HepG2 (cell line): ENCODE measurements around the gene RTEL1. TPM values are rescaled to one million over a fixed set of nuclear protein-coding genes. Genes with fewer than 3 reads are reported as not detected.
A peak's percentile ranks its signal among the peaks of the same experiment; 100 is the strongest.

Experiments
- AKAP8 ChIP-seq: sonication (generic); formaldehyde crosslinking; IDR thresholded peaks from 2 replicates; pipeline ENCODE4 v1.5.1; 2020; ENCODE audit warnings: mild to moderate bottlenecking, missing genetic modification reagents
- ARID2 ChIP-seq: sonication (generic); formaldehyde crosslinking; IDR thresholded peaks from 2 replicates; pipeline ENCODE4 v1.8.1; 2022; ENCODE audit warnings: mild to moderate bottlenecking, missing genetic modification reagents, borderline replicate concordance
- CREBL2 ChIP-seq: sonication (generic); formaldehyde crosslinking; IDR thresholded peaks from 2 replicates; pipeline ENCODE4 v1.8.1; 2023; ENCODE audit warnings: missing genetic modification reagents, mild to moderate bottlenecking, borderline replicate concordance
- FOXP1 ChIP-seq, 2 experiments: fragments of 450-650 bp in 1 of 2; IDR thresholded peaks; 2 replicates each; pipeline ENCODE4 v1.6.1; 2017 to 2018; ENCODE audit warnings: antibody characterized with exemption in 1 of 2
- GFI1 ChIP-seq: sonication (generic); formaldehyde crosslinking; IDR thresholded peaks from 2 replicates; pipeline ENCODE4 v1.5.0; 2020; ENCODE audit warnings: missing genetic modification reagents, mild to moderate bottlenecking, borderline replicate concordance
- GLI4 ChIP-seq: sonication (generic); formaldehyde crosslinking; IDR thresholded peaks from 2 replicates; pipeline ENCODE4 v1.5.1; 2020; ENCODE audit warnings: missing genetic modification reagents, mild to moderate bottlenecking, moderate library complexity, borderline replicate concordance
- HOXA5 ChIP-seq: sonication (generic); formaldehyde crosslinking; IDR thresholded peaks from 2 replicates; pipeline ENCODE4 v1.4.0; 2020; ENCODE audit warnings: missing genetic modification reagents
- KAT2B ChIP-seq: fragments of 150-350 bp; IDR thresholded peaks from 2 replicates; pipeline ENCODE4 v1.6.1; 2014; ENCODE audit warnings: low read depth, low read length, borderline replicate concordance
- KDM5B ChIP-seq: sonication (generic); formaldehyde crosslinking; IDR thresholded peaks from 2 replicates; pipeline ENCODE4 v1.4.0; 2020; ENCODE audit warnings: missing genetic modification reagents, mild to moderate bottlenecking, borderline replicate concordance
- MAFF ChIP-seq: IDR thresholded peaks from 2 replicates; pipeline ENCODE4 v1.6.1; 2011; ENCODE audit warnings: low read depth, low read length, improper control_type of control experiment
- MAFK ChIP-seq, 2 experiments: IDR thresholded peaks in 1 of 2; conservative IDR thresholded peaks in 1 of 2; 2 replicates each; pipeline ENCODE4 v1.6.1; 2011; ENCODE audit warnings: improper control_type of control experiment in 2 of 2, low read length in 2 of 2
- MEF2D ChIP-seq: sonication (generic); formaldehyde crosslinking; IDR thresholded peaks from 2 replicates; pipeline ENCODE4 v1.5.1; 2020; ENCODE audit warnings: mild to moderate bottlenecking, missing genetic modification reagents
- MTF1 ChIP-seq: sonication (generic); formaldehyde crosslinking; IDR thresholded peaks from 2 replicates; pipeline ENCODE4 v1.5.0; 2020; ENCODE audit warnings: missing genetic modification reagents
- SIX4 ChIP-seq: sonication (generic); formaldehyde crosslinking; IDR thresholded peaks from 2 replicates; pipeline ENCODE4 v1.4.0; 2020; ENCODE audit warnings: missing genetic modification reagents
- SRSF1 ChIP-seq: fragments of 200-400 bp; formaldehyde crosslinking; optimal IDR thresholded peaks from 2 replicates; pipeline ENCODE3; 2017; ENCODE audit warnings: mild to moderate bottlenecking, low read depth, low read length, moderate library complexity
- SYNCRIP ChIP-seq: fragments of 200-400 bp; formaldehyde crosslinking; IDR thresholded peaks from 2 replicates; pipeline ENCODE4 v1.6.1; 2018; ENCODE audit warnings: mild to moderate bottlenecking, low read depth, low read length; ENCODE audit not compliant: insufficient read depth
- TAF15 ChIP-seq: fragments of 200-400 bp; formaldehyde crosslinking; IDR thresholded peaks from one replicate; pipeline ENCODE4 v1.6.1; 2018; ENCODE audit warnings: mild to moderate bottlenecking, low read depth, low read length; ENCODE audit not compliant: poor library complexity, severe bottlenecking
- TCF12 ChIP-seq, 2 experiments: fragments of 450-650 bp in 1 of 2; sonication (generic) in 1 of 2; formaldehyde crosslinking in 1 of 2; IDR thresholded peaks; 2 replicates each; pipeline versions ENCODE4 v1.6.1 to v1.8.0; 2017 to 2022; ENCODE audit warnings: antibody characterized with exemption in 1 of 2, mild to moderate bottlenecking in 1 of 2, missing genetic modification reagents in 1 of 2, moderate library complexity in 1 of 2
- ZBTB7B ChIP-seq: sonication (generic); formaldehyde crosslinking; IDR thresholded peaks from 2 replicates; pipeline ENCODE4 v1.4.0; 2020; ENCODE audit warnings: missing genetic modification reagents
- ZNF33A ChIP-seq: sonication (generic); formaldehyde crosslinking; IDR thresholded peaks from 2 replicates; pipeline ENCODE4 v1.5.1; 2020; ENCODE audit warnings: missing genetic modification reagents, mild to moderate bottlenecking, moderate library complexity, borderline replicate concordance
- ZNF350 ChIP-seq: sonication (generic); formaldehyde crosslinking; IDR thresholded peaks from 2 replicates; pipeline ENCODE4 v1.4.0; 2020; ENCODE audit warnings: mild to moderate bottlenecking, low read depth, missing genetic modification reagents, borderline replicate concordance
- ZNF383 ChIP-seq: sonication (generic); formaldehyde crosslinking; IDR thresholded peaks from 2 replicates; pipeline ENCODE4 v1.4.0; 2020; ENCODE audit warnings: missing genetic modification reagents, mild to moderate bottlenecking, borderline replicate concordance
- ZNF557 ChIP-seq: sonication (generic); formaldehyde crosslinking; IDR thresholded peaks from 2 replicates; pipeline ENCODE4 v1.4.0; 2020; ENCODE audit warnings: missing genetic modification reagents
- ZNF746 ChIP-seq: sonication (generic); formaldehyde crosslinking; IDR thresholded peaks from 2 replicates; pipeline ENCODE4 v1.8.0; 2022; ENCODE audit warnings: mild to moderate bottlenecking, missing genetic modification reagents
- ZNF83 ChIP-seq: sonication (generic); formaldehyde crosslinking; IDR thresholded peaks from 2 replicates; pipeline ENCODE4 v1.4.0; 2020; ENCODE audit warnings: missing genetic modification reagents, mild to moderate bottlenecking, borderline replicate concordance
- ZSCAN12 ChIP-seq: sonication (generic); formaldehyde crosslinking; IDR thresholded peaks from 2 replicates; pipeline ENCODE4 v1.9.0; 2021; ENCODE audit warnings: mild to moderate bottlenecking, missing genetic modification reagents
- ZSCAN25 ChIP-seq: sonication (generic); formaldehyde crosslinking; IDR thresholded peaks from 2 replicates; pipeline ENCODE4 v1.8.0; 2022; ENCODE audit warnings: mild to moderate bottlenecking, missing genetic modification reagents
- polyA plus RNA-seq, 8 experiments: library from polyadenylated mRNA; depleted of rRNA in 3 of 8; stranded (reverse) in 7 of 8; unstranded in 1 of 8; fragments of >200 nt; fragmentation: Illumina TruSeq in 4 of 8; extraction: Trizol in 4 of 8; gene quantifications; 2 replicates each; pipeline versions ENCODE4 v1.2.1 to v1.2.3, GENCODE V29; 2011 to 2016; ENCODE audit warnings: low read depth in 4 of 8, missing spikeins in 1 of 8, mixed read lengths in 1 of 8; ENCODE audit not compliant: insufficient read depth in 1 of 8
- total RNA-seq, 5 experiments: library from RNA; depleted of rRNA; stranded (reverse); fragments of >200 nt; fragmentation: Illumina TruSeq; extraction: Trizol; gene quantifications; 2 replicates each; pipeline ENCODE4 v1.2.3, GENCODE V29; 2016; ENCODE audit warnings: low read depth in 1 of 5

The RTEL1 gene
- total and polyA plus RNA-seq, 2 of the 13 experiments (the other 11 are each of a cell fraction or from before 2014, with no cell fraction given) = 21.8 to 36.4 TPM

- no peak for TF ChIP-seq SYNCRIP
- peak; percentile 69 for TF ChIP-seq ZBTB7B (CRISPR knock-in tag)
- TF ChIP-seq FOXP1 (IDR thresholded peaks at IDR 0.05) = no peak
- no peak for TF ChIP-seq FOXP1 (CRISPR knock-in tag; IDR thresholded peaks at IDR 0.05)
- no peak for TF ChIP-seq ZNF746 (CRISPR knock-in tag)
- TF ChIP-seq ZSCAN12 (CRISPR knock-in tag) = no peak
- no peak; the same call in 1 of the 2 replicates for TF ChIP-seq ZNF557 (CRISPR knock-in tag)
- no peak for TF ChIP-seq KDM5B (CRISPR knock-in tag)
- no peak for TF ChIP-seq CREBL2 (CRISPR knock-in tag)
- TF ChIP-seq SIX4 = no peak
- no peak for TF ChIP-seq MTF1 (CRISPR knock-in tag)
- TF ChIP-seq KAT2B = no peak
- TF ChIP-seq ZNF33A (CRISPR knock-in tag) = no peak
- no peak for TF ChIP-seq ZNF83 (CRISPR knock-in tag)
- no peak for TF ChIP-seq MAFF
- TF ChIP-seq GLI4 = no peak
- TF ChIP-seq ARID2 = no peak
- 0 out of 2 replicates have a peak, but pooled peaks have one; percentile 27 for TF ChIP-seq ZSCAN25 (CRISPR knock-in tag)
- TF ChIP-seq ZNF383 = 0 out of 2 replicates have a peak, but pooled peaks have one; percentile 9
- no peak for TF ChIP-seq TCF12 (IDR thresholded peaks at IDR 0.05)
- 0 out of 2 replicates have a peak, but pooled peaks have one; percentile 24 for TF ChIP-seq TCF12 (CRISPR knock-in tag; IDR thresholded peaks at IDR 0.05)
- TF ChIP-seq HOXA5 (CRISPR knock-in tag) = no peak
- TF ChIP-seq SRSF1 = no peak
- no peak for TF ChIP-seq ZNF350 (CRISPR knock-in tag)
- TF ChIP-seq GFI1 (CRISPR knock-in tag) = no peak
- TF ChIP-seq MAFK (conservative IDR thresholded peaks at IDR 0.05 in 1 of 2, IDR thresholded peaks at IDR 0.05 in 1 of 2; ENCODE audit: low read length in 2 of 2) = no peak
- TF ChIP-seq TAF15 = peak; percentile 97
- TF ChIP-seq AKAP8 (CRISPR knock-in tag) = no peak; the same call in 1 of the 2 replicates
- no peak for TF ChIP-seq MEF2D (CRISPR knock-in tag)
Observed at GRCh38 chr20:63744574-63745423, 86.7 kb downstream of the RTEL1 start (continued).
